Stimulated activated CD4-positive, alpha-beta T cell treated with anti-CD3 and anti-CD28 coated beads, Interleukin-1b, Interleukin-23, amount 100 ng/mL, for 1 hour (primary cell): Measurements from ENCODE around the gene PRKCH.

ENCODE experiments used
- DNase-seq, 2 donors: peaks; one replicate each; pipeline ENCODE4 v3.0.0-alpha.2; 2020; ENCODE audit warnings: low read depth in 2 of 2

Gene PRKCH

DNA sequence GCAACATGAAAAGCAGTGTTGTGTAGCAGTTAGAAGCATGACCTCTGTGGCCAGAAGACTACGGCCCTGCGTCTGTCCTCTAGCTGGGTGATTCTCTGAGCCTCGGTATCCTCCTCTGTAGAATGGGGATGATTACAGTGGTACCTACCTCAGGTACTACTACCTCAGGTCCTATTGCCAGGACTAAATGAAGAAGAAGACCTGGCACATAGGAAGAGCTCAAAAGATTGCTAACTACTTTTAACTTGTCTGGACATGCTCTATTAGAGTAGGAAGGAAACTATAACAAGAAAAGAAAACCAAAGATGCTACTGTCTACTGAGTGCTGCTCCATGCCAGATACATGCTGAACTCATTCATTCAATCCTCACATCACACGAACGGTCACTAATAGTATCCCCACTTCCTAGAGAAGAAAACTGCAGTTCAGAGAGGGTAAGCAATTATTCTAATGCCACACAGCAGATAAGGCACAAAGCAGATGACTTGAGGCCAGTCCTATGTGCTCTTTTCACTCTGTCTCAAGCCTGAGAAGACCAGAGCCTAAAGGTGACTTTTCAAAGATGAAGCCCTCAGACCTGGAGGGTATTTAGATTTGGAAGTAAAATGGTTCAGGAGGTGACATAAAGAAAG, 265.8 kb downstream of the PRKCH start:
- no peak for DNase-seq

DNA sequence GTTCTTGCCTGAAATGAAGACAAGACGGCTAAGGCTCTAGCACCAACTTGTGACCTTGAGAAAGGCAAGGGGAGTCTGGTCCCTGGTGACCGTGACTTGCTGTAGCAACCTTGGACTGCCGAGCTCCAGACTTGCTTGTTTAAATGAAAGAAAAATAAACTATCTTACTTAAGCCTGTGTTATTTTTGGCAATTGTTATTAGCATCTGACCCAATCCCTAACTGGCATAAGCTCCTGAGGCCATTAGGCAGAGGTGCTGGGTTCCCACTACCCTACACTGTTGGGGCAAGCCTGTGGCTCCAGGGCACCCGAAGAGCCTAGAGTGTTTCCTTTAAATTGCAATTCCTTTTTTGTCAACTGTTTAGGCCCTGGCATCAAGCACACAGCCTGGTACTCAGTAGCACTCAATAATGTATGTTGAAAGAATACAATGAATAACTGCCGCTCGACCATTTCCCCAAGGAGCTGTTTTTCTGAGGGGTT, 267.1 kb downstream of the PRKCH start:
- DNase-seq, result no peak

DNA sequence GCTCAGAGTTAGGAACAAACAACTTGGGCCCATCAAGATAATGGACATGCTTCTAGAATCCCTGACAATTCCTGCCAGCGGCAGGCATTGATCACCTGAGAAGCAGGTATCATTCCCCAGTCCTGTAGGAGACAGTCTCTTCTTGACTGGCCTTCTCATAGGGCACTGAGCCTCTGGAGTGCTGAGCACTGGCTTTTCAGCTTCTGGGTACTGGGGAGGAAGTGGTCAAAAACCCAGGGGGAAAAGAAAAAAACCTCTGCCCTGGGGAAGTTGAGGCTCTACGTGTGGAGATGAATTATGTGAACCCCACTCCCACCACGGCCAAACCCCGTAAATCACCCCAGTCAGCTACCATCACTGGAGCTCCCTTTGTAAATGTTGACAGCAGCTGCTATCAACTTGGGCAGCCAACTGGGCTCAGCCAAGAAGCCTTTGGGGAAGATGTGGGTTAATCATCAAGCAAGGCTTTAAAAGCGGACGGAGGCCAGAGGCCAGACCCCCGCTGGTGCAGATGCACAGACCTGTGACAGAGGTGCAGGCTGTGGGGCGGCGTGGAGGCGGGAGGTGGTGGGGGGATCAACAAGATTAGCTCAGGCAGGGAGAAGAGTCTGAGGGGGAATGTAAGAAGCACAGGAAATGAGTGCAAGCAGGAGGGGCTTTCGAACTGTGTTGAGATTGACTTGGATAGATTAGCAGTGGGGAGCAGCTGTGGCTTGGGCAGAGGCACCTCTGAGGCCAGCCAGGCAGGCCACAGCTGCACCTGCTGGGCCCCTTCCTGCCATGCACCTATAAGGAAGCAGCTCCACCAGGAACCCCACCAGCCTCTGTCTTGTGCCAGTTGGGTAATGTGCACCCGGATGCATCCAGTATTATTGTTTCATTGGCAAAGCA, 268.6 kb downstream of the PRKCH start:
- DNase-seq, result no peak

DNA sequence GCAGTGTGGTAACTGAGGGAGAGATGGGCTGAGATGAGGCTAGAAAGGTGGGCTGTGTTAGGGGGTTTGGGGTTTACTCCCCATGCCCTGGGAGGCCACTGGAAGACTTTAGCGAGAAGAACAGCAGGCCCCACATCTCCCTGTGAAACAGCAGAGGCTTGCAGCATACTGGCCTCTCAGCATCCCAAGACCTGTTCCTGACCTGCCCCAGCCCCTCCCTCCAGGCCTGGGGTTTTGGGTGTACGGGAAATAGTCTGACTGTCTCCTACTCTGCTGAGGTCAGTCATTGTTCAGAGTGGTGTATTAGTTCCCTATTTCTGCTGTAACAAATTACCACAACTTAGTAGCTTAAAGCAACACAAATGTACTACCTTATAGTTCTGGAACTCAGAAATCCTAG, 270.5 kb downstream of the PRKCH start:
- DNase-seq, result no peak

DNA sequence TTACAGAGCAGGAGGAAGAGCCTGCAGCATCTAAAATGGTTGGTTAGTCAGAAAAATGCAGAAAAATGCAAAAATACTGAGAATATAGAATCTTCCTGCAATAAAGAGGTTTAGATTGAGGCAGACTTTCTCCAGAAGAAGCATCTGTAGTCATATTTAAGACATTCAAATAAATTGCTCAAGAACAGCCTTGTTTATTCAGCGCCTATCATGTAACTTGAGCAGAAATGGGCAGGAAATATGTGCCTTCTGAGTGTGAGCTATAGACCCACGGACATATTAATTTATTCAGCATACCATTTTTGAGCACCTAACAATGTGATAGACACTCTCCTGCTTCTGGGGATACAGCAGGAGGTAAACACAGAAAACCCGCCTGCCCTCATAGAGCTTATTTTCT, 272.0 kb downstream of the PRKCH start:
- no peak for DNase-seq

DNA sequence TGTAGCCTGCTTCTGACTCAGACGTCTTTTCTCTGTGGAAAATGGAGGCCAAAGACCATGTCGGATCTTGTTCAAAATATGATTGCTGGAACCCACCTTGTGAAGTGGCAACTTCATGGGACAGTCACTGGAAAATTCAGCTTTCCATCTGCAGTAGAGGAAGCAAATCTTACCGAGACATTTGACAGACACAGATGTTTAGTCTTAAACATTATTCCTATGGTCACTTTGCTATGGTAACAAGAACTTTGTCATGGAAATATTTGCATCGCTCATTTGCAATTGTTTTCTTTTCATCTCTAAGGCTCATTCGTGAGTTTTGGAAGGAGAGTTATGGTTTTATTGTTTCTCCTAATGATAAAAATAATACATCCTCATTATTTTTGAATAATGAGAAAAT, 275.6 kb downstream of the PRKCH start:
- DNase-seq, result no peak

DNA sequence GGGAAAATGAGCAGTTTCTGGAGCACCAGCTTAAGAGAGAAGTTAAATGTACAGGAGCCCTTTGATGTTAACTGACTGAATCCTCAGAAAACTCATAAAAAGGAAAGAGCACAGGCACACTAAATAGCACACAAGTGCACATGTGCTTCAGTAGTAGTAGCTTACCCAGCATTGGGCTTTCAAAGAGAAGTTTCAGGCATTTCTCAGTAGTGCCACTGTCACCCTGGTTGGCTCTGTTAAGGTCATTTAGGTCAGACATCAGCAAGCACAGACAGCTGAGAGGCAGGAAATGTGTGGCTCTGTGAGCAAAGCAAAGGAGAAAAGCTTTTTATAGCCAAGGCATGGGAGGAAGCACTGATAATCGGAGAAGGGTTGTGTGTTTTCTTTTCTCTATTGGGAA, 277.6 kb downstream of the PRKCH start:
- no peak for DNase-seq

DNA sequence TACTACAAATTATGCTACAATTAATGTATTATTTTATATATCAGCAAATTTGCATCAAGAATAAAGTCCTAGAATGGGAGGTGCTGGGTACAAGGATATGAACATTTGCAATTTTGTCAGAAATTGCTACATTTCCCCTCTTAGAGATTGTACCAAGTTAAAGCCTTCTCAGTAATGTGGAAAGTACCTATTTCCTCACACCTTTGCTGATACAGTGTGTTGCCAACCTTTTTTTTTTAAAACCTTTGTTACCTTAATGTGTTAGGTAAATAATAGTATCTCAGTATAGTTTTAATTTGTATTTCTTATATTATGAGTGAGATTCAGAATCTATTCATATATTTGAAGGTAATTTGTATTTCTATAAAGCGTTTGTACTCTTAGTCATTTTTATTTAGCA, 278.6 kb downstream of the PRKCH start:
- DNase-seq, result no peak
